K562 (cell line): Measurements from ENCODE around the gene ZDHHC19. TPM values are rescaled to one million over a fixed set of nuclear protein-coding genes. Genes with fewer than 3 reads are reported as not detected.

Source experiments
- CREB1 ChIP-seq, 2 experiments: sonication (generic) in 1 of 2; formaldehyde crosslinking in 1 of 2; IDR thresholded peaks; 2 replicates each; pipeline versions ENCODE4 v1.6.1 to v1.8.0; 2012 to 2022; ENCODE audit warnings: inconsistent platforms in 1 of 2, mild to moderate bottlenecking in 1 of 2, missing genetic modification reagents in 1 of 2, moderate library complexity in 1 of 2
- CUX1 ChIP-seq: fragments of 200-800 bp; sonication (Bioruptor generic); IDR thresholded peaks from 2 replicates; pipeline ENCODE4 v1.6.1; 2016; ENCODE audit warnings: missing genetic modification characterization, missing compliant biosample characterization
- EHMT2 ChIP-seq: fragments of 450-650 bp; IDR thresholded peaks from 2 replicates; pipeline ENCODE4 v1.6.1; 2018; ENCODE audit warnings: antibody characterized with exemption
- ETV5 ChIP-seq: sonication (generic); formaldehyde crosslinking; IDR thresholded peaks from 2 replicates; pipeline ENCODE4 v1.4.0; 2020; ENCODE audit warnings: low read depth, mild to moderate bottlenecking, missing genetic modification reagents
- HCFC1 ChIP-seq: IDR thresholded peaks from 2 replicates; pipeline ENCODE4 v1.6.1; 2012; ENCODE audit warnings: low read depth, low read length, improper control_type of control experiment
- KAT8 ChIP-seq: fragments of 450-650 bp; IDR thresholded peaks from 2 replicates; pipeline ENCODE4 v1.6.1; 2016; ENCODE audit warnings: low read depth, mild to moderate bottlenecking
- MEIS2 ChIP-seq: fragments of 450-650 bp; IDR thresholded peaks from 2 replicates; pipeline ENCODE4 v1.6.1; 2014; ENCODE audit warnings: mild to moderate bottlenecking; ENCODE audit not compliant: partially characterized antibody
- NELFE ChIP-seq: IDR thresholded peaks from 2 replicates; pipeline ENCODE4 v1.6.1; 2011; ENCODE audit warnings: mild to moderate bottlenecking; ENCODE audit not compliant: insufficient read depth, insufficient read length
- NFIC ChIP-seq: fragments of 450-650 bp; IDR thresholded peaks from 2 replicates; pipeline ENCODE4 v1.6.1; 2017; ENCODE audit warnings: mild to moderate bottlenecking, inconsistent platforms
- RFX1 ChIP-seq: fragments of 450-650 bp; IDR thresholded peaks from 2 replicates; pipeline ENCODE4 v1.6.1; 2016; ENCODE audit warnings: mild to moderate bottlenecking, moderate library complexity
- RNF219 ChIP-seq: fragments of 250-450 bp; sonication (Bioruptor Pico); IDR thresholded peaks from 2 replicates; pipeline ENCODE4 v1.5.0; 2022; ENCODE audit warnings: mild to moderate bottlenecking
- SP1 ChIP-seq: sonication (generic); formaldehyde crosslinking; IDR thresholded peaks from 2 replicates; pipeline ENCODE4 v1.8.1; 2022; ENCODE audit warnings: mild to moderate bottlenecking, missing genetic modification reagents
- TEAD2 ChIP-seq: fragments of 450-650 bp; IDR thresholded peaks from 2 replicates; pipeline ENCODE4 v1.6.1; 2016; ENCODE audit warnings: missing genetic modification characterization, control low read depth, missing compliant biosample characterization
- ZBTB9 ChIP-seq: fragments of 450-650 bp; formaldehyde crosslinking; IDR thresholded peaks from 2 replicates; pipeline ENCODE4 v1.4.0; 2020; ENCODE audit warnings: mild to moderate bottlenecking, moderate library complexity
- ZNF77 ChIP-seq: fragments of 250-450 bp; sonication (Bioruptor Pico); IDR thresholded peaks from 2 replicates; pipeline ENCODE4 v1.5.0; 2020
- polyA plus RNA-seq, 8 experiments: library from polyadenylated mRNA; depleted of rRNA in 4 of 8; stranded (reverse) in 5 of 8; unstranded in 3 of 8; fragments of >200 nt; fragmentation: Nextera tagmentation in 2 of 8; fragmentation: Illumina TruSeq in 1 of 8; extraction: Ambion mirVana in 2 of 8; extraction: Trizol in 1 of 8; gene quantifications; 2 replicates each; pipeline versions ENCODE4 v1.2.1 to v1.2.3, GENCODE V29; 2011 to 2014; ENCODE audit warnings: inconsistent platforms in 1 of 8, missing spikeins in 1 of 8
- total RNA-seq, 7 experiments: library from RNA; depleted of rRNA in 6 of 7; stranded (reverse); fragments of >200 nt in 6 of 7; fragmentation: Illumina TruSeq in 2 of 7; extraction: Trizol in 2 of 7; gene quantifications; 2 replicates each; pipeline versions ENCODE4 v1.2.1 to v1.2.3, GENCODE V29; 2011 to 2021; ENCODE audit warnings: low replicate concordance in 1 of 7

The ZDHHC19 gene
- total and polyA plus RNA-seq, 9 of the 15 experiments (the other 6 are each of a cell fraction or from before 2014, with no cell fraction given) = 0.40 to 5.5 (median 1.1) TPM

DNA sequence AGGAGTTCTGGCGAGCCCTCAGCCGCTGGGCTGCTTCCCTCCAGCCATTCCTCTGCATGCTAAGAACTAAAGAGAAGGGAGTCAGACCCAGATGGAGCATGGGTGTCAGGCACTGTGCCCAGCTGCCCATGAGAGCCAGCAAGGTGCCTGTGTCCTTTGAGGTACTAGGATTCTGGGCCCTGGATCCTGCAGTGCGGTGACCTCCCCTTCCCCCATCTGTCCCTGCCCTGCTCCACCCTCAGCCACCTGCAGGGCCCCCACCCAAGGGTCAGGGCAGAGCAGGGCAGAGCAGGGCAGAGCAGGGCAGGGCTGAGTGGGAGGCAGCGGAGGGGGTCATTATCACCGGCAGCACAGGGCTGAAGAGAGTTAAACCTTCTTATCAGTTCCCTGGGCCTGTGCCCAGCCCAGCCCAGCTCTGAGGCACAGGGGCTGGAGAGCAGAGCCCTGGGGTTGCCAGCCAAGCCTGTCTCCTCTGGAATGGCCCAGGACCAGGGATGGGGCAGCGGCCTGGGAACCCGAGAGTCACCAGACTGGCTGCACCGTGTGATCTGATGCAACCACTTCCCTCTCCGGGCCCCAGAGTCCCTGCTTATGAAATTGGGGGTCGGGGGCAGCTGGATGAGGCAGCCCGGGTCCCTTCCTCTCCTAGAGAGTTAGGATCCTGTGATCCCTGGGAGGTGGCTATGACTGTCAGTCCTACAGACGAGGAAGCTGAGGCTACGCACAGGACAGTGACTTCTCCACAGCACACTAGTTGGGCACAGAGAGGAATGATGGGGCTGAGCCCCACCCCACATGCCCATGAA lies 17.3 kb downstream of the ZDHHC19 start (continued):
- TF ChIP-seq NELFE (no peak), ZNF77 (CRISPR knock-in tag) (no peak), ZBTB9 (peak; percentile 76; the same call in 1 of the 2 replicates), TEAD2 (tag) (no peak), MEIS2 (no peak), RNF219 (CRISPR knock-in tag) (no peak), ETV5 (CRISPR knock-in tag) (no peak), KAT8 (no peak), CUX1 (CRISPR knock-in tag) (peak; percentile 53; the same call in 1 of the 2 replicates), NFIC (peak; percentile 71), EHMT2 (no peak), SP1 (CRISPR knock-in tag) (0 out of 2 replicates have a peak, but pooled peaks have one; percentile 16), HCFC1 (no peak), RFX1 (no peak), CREB1 (IDR thresholded peaks at IDR 0.05) (no peak), CREB1 (CRISPR knock-in tag; IDR thresholded peaks at IDR 0.05) (no peak)
